Subcutaneous abdominal adipose tissue (tissue), 5 donors: ENCODE results near the gene FAM131B.

Source experiments
- H3K27ac ChIP-seq: one replicate; pipeline ENCODE4 v1.7.0; 2013; ENCODE audit warnings: low read depth, mild to moderate bottlenecking, inconsistent platforms, low read length, moderate library complexity
- H3K27me3 ChIP-seq, 5 donors: one replicate each; pipeline ENCODE4 v1.7.0; 2013; ENCODE audit warnings: low read length in 5 of 5, inconsistent platforms in 1 of 5; ENCODE audit not compliant: control insufficient read depth in 5 of 5, insufficient read depth in 4 of 5
- H3K36me3 ChIP-seq, 5 donors: one replicate each; pipeline ENCODE4 v1.7.0; 2013; ENCODE audit warnings: low read length in 5 of 5; ENCODE audit not compliant: control insufficient read depth in 5 of 5, insufficient read depth in 5 of 5
- H3K4me1 ChIP-seq, 5 donors: one replicate each; pipeline ENCODE4 v1.7.0; 2013; ENCODE audit warnings: low read length in 5 of 5, mild to moderate bottlenecking in 3 of 5, moderate library complexity in 1 of 5; ENCODE audit not compliant: control insufficient read depth in 5 of 5, insufficient read depth in 5 of 5
- H3K4me3 ChIP-seq, 5 donors: one replicate each; pipeline ENCODE4 v1.7.0; 2013; ENCODE audit warnings: low read length in 5 of 5, low read depth in 1 of 5
- H3K9ac ChIP-seq, 5 donors: one replicate each; pipeline ENCODE4 v1.7.0; 2013; ENCODE audit warnings: low read length in 5 of 5, mild to moderate bottlenecking in 4 of 5, moderate library complexity in 3 of 5
- H3K9me3 ChIP-seq, 5 donors: one replicate each; pipeline ENCODE4 v1.7.0; 2013; ENCODE audit warnings: low read length in 5 of 5; ENCODE audit not compliant: control insufficient read depth in 5 of 5
- donor health status: healthy.
- donor health status: healthy.
- donor health status: healthy.
- donor health status: healthy.
- donor health status: healthy.

FAM131B gene

DNA sequence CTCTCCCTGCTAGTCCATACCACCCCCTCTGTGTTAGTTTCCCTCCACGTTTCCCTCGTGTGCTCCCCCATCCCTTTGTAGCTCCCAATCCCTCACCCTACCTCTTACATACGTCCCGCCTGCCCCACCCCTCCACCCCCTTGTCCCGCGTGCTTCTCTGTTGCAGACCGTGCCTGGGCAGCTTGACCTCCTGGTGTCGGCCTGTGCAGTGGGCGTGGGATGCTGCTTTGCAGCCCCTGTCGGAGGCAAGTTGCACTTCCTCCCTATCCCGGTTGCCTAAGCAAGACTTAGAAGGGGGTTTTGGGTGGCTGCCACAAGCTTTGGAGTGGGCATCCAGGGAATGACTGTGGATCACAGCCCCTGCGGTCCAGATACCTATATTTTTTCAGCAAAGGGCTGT lies 38.9 kb downstream of the FAM131B start:
- H3K4me1 ChIP-seq = peaks cover 0 to 36% (median 25%) of the 10 kb centered on the region in 5 donors
- no peaks in the 10 kb centered on the region for H3K36me3 ChIP-seq
- H3K27ac ChIP-seq = no peak overlapping the region
- no peak overlapping the region for H3K4me3 ChIP-seq
- H3K9ac ChIP-seq = no peak overlapping the region
- H3K9me3 ChIP-seq = no peaks in the 10 kb centered on the region
- H3K27me3 ChIP-seq = no peaks in the 10 kb centered on the region

GRCh38 chr7:143322760-143323633 lies 39.5 kb downstream of the FAM131B start:
- Histone ChIP-seq H3K9ac (no peak overlapping the region), H3K27ac (no peak overlapping the region), H3K4me1 (peaks cover 0 to 40% (median 30%) of the 10 kb centered on the region in 5 donors), H3K9me3 (no peaks in the 10 kb centered on the region), H3K36me3 (no peaks in the 10 kb centered on the region), H3K4me3 (no peak overlapping the region), H3K27me3 (no peaks in the 10 kb centered on the region)

DNA sequence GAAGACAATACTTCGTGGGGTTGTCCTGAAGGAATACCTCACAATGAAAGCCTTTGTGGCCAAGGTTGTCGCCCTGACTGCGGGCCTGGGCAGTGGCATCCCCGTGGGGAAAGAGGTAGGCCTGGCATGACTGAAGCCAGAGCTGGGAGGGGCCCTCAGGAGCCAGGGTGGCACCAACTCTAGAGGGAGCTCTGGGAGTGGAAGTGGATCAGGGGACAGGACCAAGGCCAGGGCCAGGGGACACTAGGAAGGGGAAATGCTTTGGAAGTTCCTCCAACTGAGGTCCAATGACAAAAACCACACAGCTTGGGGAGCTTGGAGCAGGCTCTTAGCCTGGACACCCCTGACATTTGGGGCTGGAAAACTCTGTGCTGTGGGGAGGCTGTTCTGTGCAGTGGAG lies 40.8 kb downstream of the FAM131B start:
- no peaks in the 10 kb centered on the region for H3K27me3 ChIP-seq
- no peaks in the 10 kb centered on the region for H3K9me3 ChIP-seq
- peaks cover 0 to 40% (median 30%) of the 10 kb centered on the region in 5 donors for H3K4me1 ChIP-seq
- H3K36me3 ChIP-seq = no peaks in the 10 kb centered on the region
- no peak overlapping the region for H3K27ac ChIP-seq
- no peak overlapping the region for H3K9ac ChIP-seq
- H3K4me3 ChIP-seq = no peak overlapping the region

- no peak overlapping the region for H3K4me3 ChIP-seq
- H3K36me3 ChIP-seq = no peaks in the 10 kb centered on the region
- no peaks in the 10 kb centered on the region for H3K9me3 ChIP-seq
- peaks cover 0 to 38% (median 30%) of the 10 kb centered on the region in 5 donors for H3K4me1 ChIP-seq
- no peak overlapping the region for H3K9ac ChIP-seq
- no peak overlapping the region for H3K27ac ChIP-seq
- no peaks in the 10 kb centered on the region for H3K27me3 ChIP-seq
Observed at GRCh38 chr7:143321242-143321641, 41.3 kb downstream of the FAM131B start.

DNA sequence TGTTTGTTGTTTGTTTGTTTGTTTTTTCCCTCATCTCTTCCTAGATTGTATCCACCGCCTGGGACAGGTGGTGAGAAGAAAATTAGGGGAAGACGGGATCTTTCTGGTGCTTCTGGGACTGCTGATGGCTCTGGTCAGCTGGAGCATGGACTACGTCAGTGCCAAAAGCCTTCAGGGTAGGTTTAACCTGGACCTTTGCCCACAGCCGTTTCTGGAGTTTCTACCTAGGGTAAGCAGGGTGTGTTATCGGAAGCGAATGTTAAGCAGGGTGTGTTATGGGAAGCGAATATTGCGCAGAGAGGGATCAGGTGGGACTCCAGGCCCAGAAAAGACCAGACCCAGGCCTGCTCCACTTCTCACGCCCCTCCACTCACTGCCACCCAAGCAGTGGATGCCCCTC lies 41.9 kb downstream of the FAM131B start:
- H3K4me1 ChIP-seq = peaks cover 0 to 33% (median 27%) of the 10 kb centered on the region in 5 donors
- no peaks in the 10 kb centered on the region for H3K27me3 ChIP-seq
- no peaks in the 10 kb centered on the region for H3K9me3 ChIP-seq
- H3K9ac ChIP-seq = no peak overlapping the region
- no peak overlapping the region for H3K27ac ChIP-seq
- no peaks in the 10 kb centered on the region for H3K36me3 ChIP-seq
- H3K4me3 ChIP-seq = no peak overlapping the region

DNA sequence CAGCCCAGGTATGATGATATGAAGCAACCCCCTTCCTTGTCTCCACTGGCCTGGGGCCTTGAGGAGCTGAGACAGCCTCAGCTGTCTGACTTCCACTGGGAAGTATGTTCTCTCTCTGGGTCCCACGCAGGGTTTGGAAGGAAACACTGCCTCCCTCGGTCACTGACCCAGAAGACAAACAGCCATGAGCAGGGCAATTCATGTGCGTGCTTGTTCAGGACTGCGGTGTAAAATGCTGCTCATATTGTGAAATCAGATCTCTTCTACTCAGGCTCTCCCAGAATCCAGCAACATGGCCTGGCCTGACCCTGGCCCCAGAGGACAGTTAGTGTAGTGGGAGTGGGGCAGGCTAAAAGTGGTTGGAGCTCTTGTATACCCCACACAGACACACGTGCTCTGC lies 43.9 kb downstream of the FAM131B start:
- Histone ChIP-seq H3K27me3 (no peaks in the 10 kb centered on the region), H3K36me3 (no peaks in the 10 kb centered on the region), H3K9me3 (no peaks in the 10 kb centered on the region), H3K27ac (no peak overlapping the region), H3K4me1 (peaks cover 0 to 28% (median 23%) of the 10 kb centered on the region in 5 donors), H3K9ac (no peak overlapping the region), H3K4me3 (no peak overlapping the region)

DNA sequence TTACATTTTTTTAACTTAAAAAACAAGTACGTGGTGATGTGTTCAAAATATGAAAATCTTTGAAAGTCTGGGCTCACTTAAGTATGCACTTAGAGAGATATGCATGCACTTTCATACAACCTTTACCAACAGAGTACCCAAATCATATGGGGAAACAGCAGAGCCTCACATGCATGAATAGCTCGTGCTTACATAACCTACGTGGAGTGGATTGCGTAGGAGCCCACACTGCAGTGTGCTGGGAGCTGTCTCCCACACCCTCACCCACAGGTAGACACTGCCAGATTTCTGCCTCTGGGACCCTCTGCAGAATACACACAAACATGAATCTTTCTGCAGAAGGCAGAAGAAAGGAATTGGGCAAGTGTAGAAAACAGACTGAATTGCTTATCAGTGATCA lies 46.0 kb downstream of the FAM131B start:
- no peaks in the 10 kb centered on the region for H3K36me3 ChIP-seq
- H3K27ac ChIP-seq = no peak overlapping the region

DNA sequence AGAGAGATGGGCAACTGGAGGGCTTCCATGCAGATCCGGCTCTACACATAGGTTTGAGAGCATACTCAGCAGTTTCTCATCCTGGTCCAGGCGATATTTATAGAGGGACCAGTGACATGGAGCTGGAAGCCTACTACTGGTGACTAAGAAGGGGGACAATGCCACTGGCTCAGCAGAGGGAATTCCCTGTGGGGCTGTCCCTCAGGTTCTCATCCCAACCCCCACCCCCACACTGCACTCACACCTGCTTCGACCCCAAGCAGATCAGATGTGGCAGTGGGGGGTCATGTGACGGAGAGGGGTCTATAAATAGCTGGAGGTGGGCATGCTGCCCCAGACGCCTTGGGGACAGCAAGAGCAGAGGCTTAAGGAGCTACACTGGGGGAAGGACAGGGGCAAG lies 46.7 kb downstream of the FAM131B start, which contains the start of gene CLCN1:
TSS of gene CLCN1 (plus strand) at position 336 of the 400 bp plus-strand sequence. CDS start 102 bp downstream, outside the sequence.
- no peaks in the 10 kb centered on the region for H3K36me3 ChIP-seq
- no peaks in the 10 kb centered on the region for H3K9me3 ChIP-seq
- no peaks in the 10 kb centered on the region for H3K27me3 ChIP-seq
- no peak within 1 kb of the TSS for H3K9ac ChIP-seq
- no peak within 1 kb of the TSS for H3K27ac ChIP-seq
- peaks cover 0 to 14% (median 12%) of the 10 kb centered on the region in 5 donors for H3K4me1 ChIP-seq
- H3K4me3 ChIP-seq = no peak within 1 kb of the TSS

More for the DNA sequence above, 46.0 kb downstream of the FAM131B start:
- no peaks in the 10 kb centered on the region for H3K9me3 ChIP-seq
- no peak overlapping the region for H3K4me3 ChIP-seq
- H3K9ac ChIP-seq = no peak overlapping the region
- H3K27me3 ChIP-seq = no peaks in the 10 kb centered on the region
- peaks cover 0 to 14% (median 12%) of the 10 kb centered on the region in 5 donors for H3K4me1 ChIP-seq

GRCh38 chr7:143314127-143314526 lies 48.4 kb downstream of the FAM131B start:
- no peaks in the 10 kb centered on the region for H3K9me3 ChIP-seq
- no peak overlapping the region for H3K4me3 ChIP-seq
- no peak overlapping the region for H3K9ac ChIP-seq
- no peak overlapping the region for H3K27ac ChIP-seq
- no peaks in the 10 kb centered on the region for H3K27me3 ChIP-seq
- no peaks in the 10 kb centered on the region for H3K36me3 ChIP-seq
- H3K4me1 ChIP-seq = peaks cover 0 to 10% (median 9%) of the 10 kb centered on the region in 5 donors

DNA sequence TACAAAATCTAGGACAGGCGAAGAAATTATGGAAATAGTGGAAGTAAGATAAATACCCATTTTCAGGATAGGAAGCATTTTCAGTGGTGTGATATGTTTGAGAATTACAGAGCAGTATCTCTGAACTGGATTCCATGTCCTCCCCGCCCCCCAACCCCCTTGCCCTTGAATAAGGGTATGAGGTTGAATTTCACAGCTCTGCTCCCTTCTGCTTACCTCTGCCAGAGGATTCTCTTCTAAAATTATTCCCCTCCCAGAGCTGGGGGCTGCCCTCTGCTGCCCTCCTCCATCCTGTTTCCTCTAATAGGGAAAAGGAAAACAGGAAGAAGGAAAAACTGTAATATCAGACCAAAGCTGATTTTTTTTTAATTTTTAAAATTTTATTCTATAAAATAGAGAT lies 53.9 kb downstream of the FAM131B start:
- Histone ChIP-seq H3K4me3 (no peak overlapping the region), H3K27me3 (no peaks in the 10 kb centered on the region), H3K27ac (no peak overlapping the region), H3K4me1 (peaks cover 0 to 2% (median 0%) of the 10 kb centered on the region in 5 donors), H3K36me3 (peaks cover 21 to 42% (median 40%) of the 10 kb centered on the region in 5 donors), H3K9me3 (no peaks in the 10 kb centered on the region), H3K9ac (no peak overlapping the region)
